ENCODE measurements around the gene ANKRD63.

DNA sequence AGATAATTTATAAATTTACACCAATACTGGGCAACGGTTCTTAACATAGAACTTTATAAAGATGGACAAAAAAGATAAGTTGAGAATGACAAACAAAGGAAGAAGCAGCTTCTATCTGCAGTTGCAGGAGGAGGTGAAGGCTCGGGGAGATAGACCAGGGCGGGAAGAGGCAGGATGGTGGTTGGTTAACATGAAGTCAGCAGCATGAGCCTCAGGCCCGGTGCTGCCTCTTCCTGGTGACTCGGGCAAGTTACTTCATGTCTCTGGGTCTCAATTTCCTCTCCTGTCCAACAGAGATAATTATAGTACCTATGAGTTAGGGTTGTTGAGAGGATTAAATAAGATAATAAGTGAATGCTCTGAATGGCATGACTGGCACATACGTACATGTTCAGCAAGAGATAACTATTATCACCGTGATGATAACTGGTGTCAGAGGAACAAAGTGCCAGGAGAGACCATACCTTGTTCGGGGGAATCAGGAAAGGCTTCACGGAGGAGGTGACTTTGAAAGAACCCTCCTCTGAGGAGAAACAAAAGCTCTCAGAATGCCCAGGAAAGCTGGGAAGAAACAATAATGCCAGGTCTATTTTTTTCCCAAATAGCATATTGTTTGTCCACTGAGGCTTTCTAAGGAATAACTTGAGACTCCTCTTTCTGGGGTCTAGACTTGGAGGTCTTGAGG is 39.6 kb downstream of the ANKRD63 start:
- TF ChIP-seq POLR2AphosphoS5 (IDR thresholded peaks at IDR 0.05; ENCODE audit: low read depth, low read length) (no peak), TAF1 (IDR thresholded peaks at IDR 0.05; ENCODE audit: borderline replicate concordance, insufficient read depth, low read length) (no peak)

Measured in PFSK-1 (cell line).